HG03439 (cell line): ENCODE data around the gene ADGRV1.
"Not testable (repeated sequence)": the region's sequence is repeated elsewhere in the genome, so short reads cannot be mapped to it uniquely, and the experiment has no call there.

Experiments
- ATAC-seq: cut with Tn5 transposase; IDR thresholded peaks from one replicate; pipeline ENCODE4 v1.9.1; 2021; ENCODE audit warnings: mild to moderate bottlenecking, moderate library complexity; ENCODE audit not compliant: unreplicated experiment

Gene ADGRV1

GRCh38 chr5:90968319-90968718 lies 409.7 kb downstream of the ADGRV1 start:
- ATAC-seq = no peak

GRCh38 chr5:90969945-90970344 lies 411.3 kb downstream of the ADGRV1 start:
- not testable (repeated sequence) for ATAC-seq

GRCh38 chr5:90981177-90981576 lies 422.6 kb downstream of the ADGRV1 start:
- ATAC-seq = no peak

GRCh38 chr5:90981821-90982220 lies 423.2 kb downstream of the ADGRV1 start:
- ATAC-seq = no peak

- no peak for ATAC-seq
Observed at GRCh38 chr5:90982576-90982975, 424.0 kb downstream of the ADGRV1 start.

- no peak for ATAC-seq
Observed at GRCh38 chr5:90983148-90983547, 424.6 kb downstream of the ADGRV1 start.

- no peak for ATAC-seq
Observed at GRCh38 chr5:90983711-90984124, 425.1 kb downstream of the ADGRV1 start.

GRCh38 chr5:90985341-90985740 lies 426.7 kb downstream of the ADGRV1 start:
- no peak for ATAC-seq

GRCh38 chr5:90987726-90988125 lies 429.1 kb downstream of the ADGRV1 start:
- no peak for ATAC-seq

- no peak for ATAC-seq
Observed at GRCh38 chr5:90991201-90991600, 432.6 kb downstream of the ADGRV1 start.

GRCh38 chr5:90994796-90995195 lies 436.2 kb downstream of the ADGRV1 start:
- ATAC-seq = no peak

GRCh38 chr5:90996089-90996488 lies 437.5 kb downstream of the ADGRV1 start:
- ATAC-seq = no peak

GRCh38 chr5:90997082-90997481 lies 438.5 kb downstream of the ADGRV1 start:
- ATAC-seq = no peak

- no peak for ATAC-seq
Observed at GRCh38 chr5:91000743-91001142, 442.1 kb downstream of the ADGRV1 start.

GRCh38 chr5:91006713-91007112 lies 448.1 kb downstream of the ADGRV1 start:
- ATAC-seq = no peak

- no peak for ATAC-seq
Observed at GRCh38 chr5:91007251-91007650, 448.7 kb downstream of the ADGRV1 start.

- ATAC-seq = no peak
Observed at GRCh38 chr5:91007780-91008402, 449.3 kb downstream of the ADGRV1 start.

- no peak for ATAC-seq
Observed at GRCh38 chr5:91010090-91010489, 451.5 kb downstream of the ADGRV1 start.

- ATAC-seq = no peak
Observed at GRCh38 chr5:91011029-91011428, 452.4 kb downstream of the ADGRV1 start.

- ATAC-seq = not testable (repeated sequence)
Observed at GRCh38 chr5:91012867-91013266, 454.3 kb downstream of the ADGRV1 start.

- no peak for ATAC-seq
Observed at GRCh38 chr5:91016322-91016721, 457.7 kb downstream of the ADGRV1 start.

- no peak for ATAC-seq
Observed at GRCh38 chr5:91016954-91017700, 458.5 kb downstream of the ADGRV1 start.

GRCh38 chr5:91018200-91018599 lies 459.6 kb downstream of the ADGRV1 start:
- ATAC-seq = no peak
